ENCODE data around the gene WDFY2.
"Not testable (repeated sequence)": the region's sequence is repeated elsewhere in the genome, so short reads cannot be mapped to it uniquely, and the experiment has no call there.

The WDFY2 gene

DNA sequence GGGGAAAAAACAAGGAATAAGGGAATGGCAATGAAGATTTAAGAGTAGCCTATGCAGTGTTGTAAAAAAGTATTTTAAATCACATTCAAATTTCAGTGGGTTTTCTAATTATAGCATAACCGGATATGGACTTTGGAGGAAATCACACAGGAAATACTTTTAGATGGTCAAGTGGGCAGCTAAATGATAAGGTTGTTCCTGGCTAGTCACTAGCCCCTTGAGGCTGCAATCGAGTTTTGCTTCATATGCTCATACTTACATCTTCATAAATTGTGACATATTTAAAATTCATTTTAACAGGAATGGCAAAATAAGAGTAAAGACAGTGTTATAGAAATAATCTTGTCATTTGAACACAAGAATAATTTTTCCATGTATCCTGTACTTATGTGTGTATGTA is 88.9 kb downstream of the WDFY2 start:
- DNase-seq, result no peak

DNA sequence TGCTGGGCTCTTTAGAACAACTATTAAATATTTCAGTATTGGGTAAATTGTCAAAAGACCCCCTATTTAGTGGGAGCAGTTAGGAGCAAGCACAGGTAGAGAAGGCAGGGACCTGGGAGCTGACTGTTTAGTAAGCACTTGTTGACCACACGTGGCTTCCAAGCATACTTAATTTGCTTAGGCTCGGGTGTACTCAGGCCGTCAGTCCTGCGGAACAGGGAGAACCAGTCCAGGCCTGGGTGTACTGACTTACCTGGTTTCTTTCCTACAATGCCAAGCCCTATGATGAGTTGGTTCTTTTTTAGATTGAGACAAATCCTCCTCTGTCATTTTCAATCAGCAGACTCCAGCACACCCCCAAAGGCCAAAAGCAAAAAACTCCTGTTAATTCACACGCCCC is 90.0 kb downstream of the WDFY2 start:
- no peak for DNase-seq

GRCh38 chr13:51675385-51675784 is 91.1 kb downstream of the WDFY2 start:
- no peak for DNase-seq

DNA sequence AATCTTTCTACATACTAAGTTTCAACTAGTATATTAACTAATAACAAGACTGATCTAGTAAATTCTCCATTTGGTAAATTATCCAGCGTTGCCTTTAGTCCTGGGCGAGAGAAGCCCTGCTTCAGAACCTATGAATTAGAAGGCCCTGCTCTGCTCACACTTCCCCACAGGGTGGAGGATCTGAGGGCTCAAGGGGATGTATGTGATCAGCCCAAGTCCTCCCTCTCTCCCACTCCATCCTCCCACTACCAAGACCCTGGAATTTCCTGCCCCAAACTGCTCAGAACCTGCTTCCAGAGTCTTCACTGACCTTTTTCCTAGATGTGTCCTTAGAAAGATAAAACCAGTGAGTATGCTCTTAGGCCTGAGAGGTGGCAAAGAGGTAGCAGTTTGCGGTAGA is 91.6 kb downstream of the WDFY2 start:
- DNase-seq, result no peak

DNA sequence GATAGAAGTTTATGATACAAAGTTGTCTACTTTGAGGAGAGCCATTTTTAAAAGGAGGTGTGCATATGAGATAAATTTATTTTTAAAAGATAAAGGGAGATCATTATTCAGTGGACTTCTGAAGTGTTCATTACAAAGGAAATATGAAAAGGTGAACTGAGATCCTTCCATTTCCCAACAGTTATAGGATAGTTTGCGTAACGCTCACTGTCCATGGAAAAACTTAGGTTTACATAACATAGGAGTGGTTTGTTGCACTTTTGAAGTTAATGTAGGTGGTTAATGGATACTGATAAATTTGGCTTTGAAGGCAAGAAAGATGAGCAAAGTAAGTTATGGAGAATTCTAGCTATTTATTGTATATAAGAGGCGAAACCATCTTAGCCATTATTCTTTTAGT is 92.5 kb downstream of the WDFY2 start:
- DNase-seq, result no peak

DNA sequence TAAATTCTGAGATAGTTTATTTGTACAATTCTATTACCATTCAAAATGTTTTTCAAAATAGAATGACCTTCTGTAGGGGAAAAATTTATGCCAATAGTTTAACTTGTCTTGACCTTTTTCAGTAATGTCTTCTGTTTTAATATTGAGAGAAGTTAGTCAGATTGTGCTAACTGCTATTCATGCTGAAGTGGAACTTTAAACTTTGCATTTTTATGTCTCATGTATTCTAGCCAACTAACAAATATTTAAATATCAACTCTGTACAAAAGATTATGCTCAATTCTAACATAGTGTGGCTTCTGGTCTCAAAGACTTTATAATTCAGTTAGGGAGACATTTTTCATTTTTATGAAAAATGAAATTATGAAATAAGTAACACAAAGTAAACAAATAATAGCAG is 94.2 kb downstream of the WDFY2 start:
- DNase-seq, result no peak

DNA sequence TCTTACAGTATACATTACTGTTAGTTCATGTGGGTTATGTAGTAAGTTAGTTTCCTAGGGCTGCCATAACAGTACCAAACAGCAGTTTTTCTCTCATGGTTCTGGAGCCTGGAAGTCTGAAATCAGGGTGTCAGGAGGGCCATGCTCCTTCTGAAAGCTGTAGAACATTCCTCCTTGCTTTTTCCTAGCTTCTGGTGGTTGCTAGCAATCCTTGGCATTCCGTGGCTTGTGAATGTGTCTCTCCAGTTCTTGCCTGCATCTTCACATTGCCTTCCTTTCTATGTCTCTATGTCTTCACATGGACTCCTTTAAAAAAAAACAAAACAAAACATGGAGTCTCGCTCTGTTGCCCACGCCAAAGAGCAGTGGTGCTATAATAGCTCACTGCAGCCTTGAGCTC is 95.4 kb downstream of the WDFY2 start:
- no peak for DNase-seq

GRCh38 chr13:51681037-51681678 is 96.9 kb downstream of the WDFY2 start:
- no peak for DNase-seq

- DNase-seq, result no peak
These were observed 98.4 kb downstream of the WDFY2 start for GRCh38 chr13:51682686-51683085.

- DNase-seq, result no peak
These were observed 99.3 kb downstream of the WDFY2 start for GRCh38 chr13:51683597-51683996.

DNA sequence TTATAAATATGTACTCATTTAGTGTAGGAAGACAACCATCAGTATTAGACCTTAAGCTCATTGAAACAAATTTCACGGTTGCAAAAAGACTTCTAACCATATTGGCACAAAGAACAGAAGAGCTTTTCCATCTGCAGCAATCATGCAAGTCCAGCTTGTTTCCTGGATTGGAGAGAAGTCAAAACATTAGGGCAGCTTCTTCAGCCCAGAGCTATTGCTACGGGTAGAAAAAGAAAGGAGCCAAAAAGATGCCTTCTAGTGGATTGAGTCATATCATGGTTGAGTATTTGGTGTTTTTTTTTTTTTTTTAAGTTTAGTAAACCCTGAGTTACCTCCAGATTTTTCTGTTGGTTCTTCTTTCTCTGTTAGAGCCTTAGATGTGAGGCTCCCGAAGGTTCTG is 99.8 kb downstream of the WDFY2 start:
- no peak for DNase-seq

GRCh38 chr13:51687947-51688714 is 103.9 kb downstream of the WDFY2 start:
- no peak for DNase-seq

DNA sequence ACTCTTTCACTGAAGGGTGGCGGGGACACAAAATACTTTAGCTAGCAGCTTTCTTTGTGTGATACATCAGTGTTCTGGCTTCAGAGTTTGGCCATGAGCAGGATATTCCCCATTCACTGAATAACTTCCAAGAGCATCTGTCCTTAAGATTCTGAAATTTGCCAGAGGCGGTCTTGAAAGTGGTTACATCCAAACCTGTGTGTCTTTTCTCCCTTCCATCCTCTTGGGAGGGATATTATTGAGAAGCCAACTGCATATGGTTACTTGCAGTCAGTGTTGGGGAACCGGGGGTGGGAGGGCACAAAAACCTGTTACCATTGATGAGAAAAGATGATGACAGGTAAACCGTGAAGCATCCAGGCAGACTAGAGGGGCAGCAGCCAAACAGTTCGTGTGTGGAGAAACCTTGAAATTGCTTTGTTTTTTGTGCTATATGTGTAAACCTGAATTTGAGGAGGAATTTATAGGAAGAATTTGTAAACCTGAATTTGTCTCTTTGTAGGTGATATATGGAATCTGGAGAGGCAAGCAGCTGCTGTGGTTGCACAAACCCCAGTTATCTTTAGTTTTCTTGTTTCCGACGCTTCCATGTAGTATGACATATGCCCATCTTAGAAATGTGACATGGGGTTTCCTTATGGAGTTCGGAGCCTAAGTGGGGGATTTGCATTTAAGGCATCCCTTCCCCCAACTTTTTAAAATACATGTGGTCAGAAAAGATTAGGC is 104.8 kb downstream of the WDFY2 start:
- DNase-seq, result no peak

DNA sequence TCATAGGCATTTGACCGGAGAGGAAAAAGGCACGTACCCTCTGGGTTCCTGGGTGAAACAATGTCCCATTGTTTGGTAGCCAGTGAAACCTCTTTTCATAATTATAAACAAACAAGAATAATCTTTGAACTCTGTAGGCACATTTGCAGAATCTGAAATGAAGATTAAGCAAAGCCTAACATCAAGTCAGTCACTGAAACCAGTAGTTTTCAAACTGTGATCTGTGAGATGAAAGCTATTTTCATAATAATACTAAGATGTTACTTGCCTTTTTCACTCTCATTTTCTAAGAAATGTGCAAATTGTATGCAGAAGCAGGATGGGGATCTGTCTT is 105.4 kb downstream of the WDFY2 start:
- no peak for DNase-seq

GRCh38 chr13:51695677-51696076 is 111.4 kb downstream of the WDFY2 start:
- not testable (repeated sequence) for DNase-seq

- no peak for DNase-seq
These were observed 112.9 kb downstream of the WDFY2 start for GRCh38 chr13:51697181-51697580.

DNA sequence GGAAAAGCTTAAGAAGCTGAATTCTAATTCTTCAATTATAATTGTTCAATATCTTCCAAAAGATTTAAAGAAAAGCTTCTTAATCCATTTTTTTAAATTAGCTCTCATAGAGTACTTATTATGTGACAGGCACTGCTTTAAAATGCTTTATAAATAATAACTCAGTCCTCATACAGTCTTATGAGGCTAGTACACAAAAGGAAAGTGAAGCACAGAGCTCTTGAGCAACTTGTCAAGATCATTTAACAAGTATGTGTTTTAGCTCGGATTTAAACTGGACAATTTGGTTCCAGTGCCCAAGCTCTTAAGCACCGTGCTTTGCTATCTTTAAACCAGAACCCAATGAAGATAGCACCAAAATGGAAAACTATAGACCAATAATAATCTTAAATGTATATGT is 113.6 kb downstream of the WDFY2 start:
- DNase-seq, result no peak

DNA sequence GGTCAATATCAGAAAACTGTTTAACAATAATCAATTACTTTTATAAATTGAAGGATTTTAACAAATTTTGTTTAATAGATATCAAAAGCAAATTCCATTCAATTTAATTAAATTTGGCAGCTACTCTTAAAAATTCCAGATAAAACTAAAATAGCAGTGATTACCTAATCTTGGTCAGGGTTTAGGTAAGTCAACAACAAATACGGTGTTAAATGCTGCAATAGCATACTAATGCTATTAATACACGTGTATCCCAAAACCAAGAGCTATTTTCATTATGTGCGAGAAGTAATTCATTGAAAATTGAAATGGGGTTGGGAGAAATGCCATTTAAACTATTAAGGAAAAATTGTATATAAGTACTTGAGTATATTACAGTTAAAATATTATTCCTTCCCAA is 114.1 kb downstream of the WDFY2 start:
- DNase-seq, result no peak

DNA sequence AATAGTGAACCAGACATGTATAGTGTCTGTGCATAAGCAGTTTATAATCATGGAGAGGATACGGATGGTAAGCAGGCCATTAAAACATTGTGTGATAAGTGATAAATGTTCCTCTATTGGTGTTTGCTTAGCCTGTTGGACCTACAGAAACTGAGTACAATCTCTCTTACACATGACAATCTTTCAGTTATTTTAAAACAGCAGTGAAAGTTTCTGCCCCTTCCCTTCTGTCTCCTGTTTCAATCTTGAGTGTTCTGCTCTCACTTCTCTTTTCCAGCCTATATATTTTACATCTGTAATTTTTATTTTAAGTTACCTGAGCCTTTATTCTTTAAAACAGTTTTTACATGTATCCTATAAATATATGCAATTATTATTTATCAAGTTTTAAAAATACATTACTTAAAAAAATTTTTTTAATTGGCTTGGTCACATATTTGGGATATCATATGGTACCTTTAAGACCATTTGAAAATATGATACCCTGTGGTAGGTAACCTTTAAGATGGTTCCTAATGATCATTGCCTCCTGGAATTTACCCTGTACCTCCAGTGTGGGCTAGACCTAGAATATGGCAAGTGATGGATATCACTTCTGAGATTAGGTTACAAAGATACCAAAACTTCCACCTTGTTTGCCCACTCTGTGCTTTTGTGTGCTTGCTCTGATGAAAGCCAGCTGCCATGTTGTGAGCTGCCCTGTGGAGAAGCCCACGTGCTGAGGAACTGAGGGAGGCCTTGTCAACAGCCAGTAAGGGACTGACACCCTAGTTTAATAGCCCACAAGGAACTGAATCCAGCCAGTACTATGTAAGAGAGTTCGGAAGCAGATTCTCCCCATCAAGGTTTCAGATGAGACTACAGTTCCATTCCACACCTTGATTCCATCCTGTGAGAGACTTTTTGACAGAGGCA is 120.4 kb downstream of the WDFY2 start:
- no peak for DNase-seq

DNA sequence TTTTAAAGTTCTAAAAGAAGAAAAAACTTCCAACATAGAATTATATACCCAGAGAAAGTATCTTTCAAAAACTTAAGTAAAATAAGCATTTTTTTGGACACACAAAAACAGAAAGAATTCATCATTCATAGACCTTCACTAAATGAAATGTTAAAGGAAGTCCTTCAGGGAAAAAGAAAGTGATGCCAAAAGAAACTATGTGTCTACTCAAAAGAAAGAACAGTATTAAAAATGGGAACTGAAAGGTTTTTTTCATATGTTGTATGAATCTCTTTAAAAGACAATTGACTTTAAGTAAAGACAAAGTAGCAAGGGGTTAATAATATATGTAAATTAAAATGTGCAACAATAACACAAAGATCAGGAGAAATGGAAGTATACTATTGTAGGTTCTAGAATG is 123.2 kb downstream of the WDFY2 start:
- no peak for DNase-seq

GRCh38 chr13:51713807-51714206 is 129.5 kb downstream of the WDFY2 start:
- no peak for DNase-seq

GRCh38 chr13:51714663-51715168 is 130.5 kb downstream of the WDFY2 start:
- no peak for DNase-seq

- no peak for DNase-seq
These were observed 131.4 kb downstream of the WDFY2 start for GRCh38 chr13:51715613-51716012.
